GM19324 (cell line): ENCODE data around the gene ADAM11.

ENCODE experiments used
- ATAC-seq: cut with Tn5 transposase; IDR thresholded peaks from one replicate; pipeline ENCODE4 v1.9.1; 2021; ENCODE audit warnings: mild to moderate bottlenecking, moderate library complexity; ENCODE audit not compliant: unreplicated experiment, low FRiP score

ADAM11 gene

DNA sequence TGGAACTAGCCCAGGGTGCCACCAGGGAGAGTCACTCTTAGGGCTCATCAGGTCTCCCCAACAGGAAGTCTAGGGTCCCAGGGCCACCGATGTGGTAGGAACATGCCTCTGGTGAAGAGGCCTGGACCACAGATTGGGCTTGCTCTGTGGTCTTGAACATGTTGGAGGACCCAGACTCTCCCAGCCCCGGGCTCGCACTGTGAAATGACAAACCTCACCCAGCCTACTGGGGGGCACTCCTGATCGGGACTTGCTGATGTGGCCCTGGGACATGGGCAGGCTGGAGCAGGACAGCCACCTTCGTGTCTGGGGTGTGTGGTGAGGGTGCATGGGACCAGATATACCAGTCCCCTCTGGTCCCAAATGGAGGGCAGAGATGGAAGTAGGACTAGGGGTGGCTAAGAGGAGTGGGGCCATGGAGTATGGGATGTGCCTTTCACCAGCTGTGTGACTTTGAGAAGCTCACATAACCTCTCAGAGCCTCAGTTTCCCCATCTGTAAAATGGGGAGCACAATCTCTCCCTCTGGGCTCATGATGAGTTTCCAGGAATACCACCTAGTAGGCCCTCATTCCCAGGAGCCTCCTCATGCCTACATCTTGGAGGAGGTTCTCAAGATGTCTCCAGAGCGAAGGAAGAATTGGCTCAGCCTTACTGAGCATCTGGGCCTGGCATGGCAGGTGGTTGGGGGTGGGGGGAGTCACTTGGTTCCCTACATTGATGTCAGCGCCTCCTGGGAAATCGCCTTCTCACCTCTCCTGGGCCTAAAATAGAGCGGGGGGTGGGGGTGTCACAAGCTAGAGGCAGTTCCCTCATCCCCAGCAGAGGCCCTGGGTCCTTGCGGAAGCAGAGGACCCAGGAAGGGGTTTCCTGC is 1.5 kb upstream of the ADAM11 start:
- ATAC-seq, result no peak

DNA sequence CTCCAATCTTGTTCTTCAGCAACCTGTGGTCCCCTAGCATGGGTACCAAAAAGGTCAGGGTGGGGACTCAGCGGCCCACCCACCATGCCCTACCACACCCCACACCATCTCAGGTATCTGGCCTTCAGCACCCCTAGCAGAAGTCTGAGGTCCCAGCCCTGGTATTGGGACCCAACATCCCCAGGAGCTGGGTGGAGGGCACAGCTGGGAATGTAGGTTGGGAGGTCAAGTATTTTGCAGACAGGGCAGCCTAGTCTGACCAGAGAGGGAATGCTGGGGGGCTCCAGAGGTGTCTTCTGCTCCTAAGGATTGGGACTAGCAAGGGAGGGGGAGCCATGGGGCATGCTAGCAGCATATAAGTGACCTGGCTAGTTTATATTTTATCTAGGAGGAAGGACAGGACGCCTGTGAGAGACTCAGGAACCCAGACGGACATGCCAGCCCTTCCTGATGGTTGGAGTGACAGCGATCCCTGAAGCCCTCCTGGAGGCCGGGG is 822 bp upstream of the ADAM11 start:
- no peak for ATAC-seq

DNA sequence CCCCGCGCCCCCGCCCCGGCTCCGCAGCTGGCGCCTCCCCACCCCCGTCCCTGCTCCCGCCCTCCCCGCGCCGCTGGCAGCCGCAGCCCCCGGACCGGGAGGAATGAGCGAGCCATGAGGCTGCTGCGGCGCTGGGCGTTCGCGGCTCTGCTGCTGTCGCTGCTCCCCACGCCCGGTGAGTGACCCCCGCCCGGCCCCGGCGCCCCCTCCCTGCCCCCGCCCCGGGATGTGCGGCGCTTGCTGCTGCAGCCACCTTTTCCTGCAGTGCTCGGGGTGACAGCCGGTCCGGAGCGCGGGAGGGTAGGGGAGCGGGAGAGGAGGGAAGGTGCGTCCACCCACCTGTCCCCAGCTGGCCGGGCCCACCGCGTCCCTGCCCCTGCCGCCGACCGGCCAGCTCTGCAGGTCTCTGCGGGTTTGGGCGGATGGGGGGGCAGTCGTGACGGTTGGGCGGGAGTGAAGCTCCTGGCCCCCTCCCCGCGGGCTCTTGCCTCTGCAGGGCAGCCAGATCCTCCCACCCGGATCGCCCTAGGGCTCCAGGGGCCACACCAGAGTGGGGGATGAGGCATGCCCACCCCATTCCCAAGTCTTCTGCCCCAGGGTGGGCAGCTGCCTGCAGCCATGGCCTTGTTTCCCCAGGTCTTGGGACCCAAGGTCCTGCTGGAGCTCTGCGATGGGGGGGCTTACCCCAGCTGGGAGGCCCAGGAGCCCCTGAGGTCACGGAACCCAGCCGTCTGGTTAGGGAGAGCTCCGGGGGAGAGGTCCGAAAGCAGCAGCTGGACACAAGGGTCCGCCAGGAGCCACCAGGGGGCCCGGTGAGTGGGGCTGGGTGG is 513 bp downstream of the ADAM11 start:
- no peak for ATAC-seq

DNA sequence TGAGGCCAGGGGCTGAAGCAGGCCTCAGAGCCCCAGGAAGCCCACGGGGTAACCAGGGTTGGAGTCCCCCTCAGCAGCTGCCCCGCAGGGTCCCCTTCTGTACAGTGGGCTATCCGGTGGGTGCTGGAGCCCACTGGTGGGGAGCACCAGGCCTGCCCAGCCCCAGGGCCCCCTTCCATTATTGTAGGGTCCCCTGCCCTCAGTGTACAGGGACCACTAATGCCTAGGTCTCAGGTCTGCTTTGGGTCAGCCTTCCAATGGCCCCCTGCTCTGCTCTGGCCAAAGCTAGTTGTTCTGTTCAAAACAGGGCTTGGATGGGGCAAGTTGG is 1.1 kb downstream of the ADAM11 start:
- ATAC-seq, result no peak

DNA sequence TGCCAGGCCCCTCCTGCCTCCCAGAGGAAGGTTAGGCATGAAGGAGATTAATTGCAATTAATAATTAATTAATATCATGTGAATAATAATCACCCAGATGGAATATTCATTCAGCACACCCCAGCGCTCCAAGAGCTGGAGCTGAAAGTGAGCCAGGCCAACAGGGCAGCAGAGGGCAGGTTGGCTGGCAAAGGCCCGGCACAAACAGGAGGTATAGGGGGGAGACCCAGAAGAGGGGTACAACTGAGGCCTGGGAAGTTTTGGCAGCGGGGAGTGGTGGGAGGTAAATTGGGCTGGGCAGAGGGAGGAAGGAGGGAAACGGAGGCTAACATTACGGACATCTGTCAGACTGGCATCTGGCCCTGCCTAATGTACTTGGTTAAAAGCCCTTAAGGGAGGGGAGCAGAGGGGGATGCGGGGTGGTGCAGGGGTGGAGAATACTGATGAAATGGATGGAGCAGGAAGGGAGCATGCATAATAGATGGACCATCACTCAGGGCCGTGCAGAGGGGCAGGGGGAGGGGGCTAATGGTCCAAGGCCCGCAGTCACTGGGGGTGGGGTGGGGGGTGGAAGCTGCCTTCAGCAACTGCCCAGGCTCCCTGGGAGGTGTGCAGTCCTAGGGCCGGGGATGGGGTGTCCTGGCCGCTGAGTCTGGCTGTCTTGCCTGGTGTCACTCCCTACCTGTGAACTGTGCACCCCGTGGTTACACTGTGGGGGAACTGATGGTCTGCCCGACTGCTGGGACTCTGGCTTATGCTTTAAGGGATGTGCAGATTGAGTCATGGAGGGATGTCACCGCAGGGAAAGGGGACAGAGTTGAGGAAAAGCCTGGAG is 1.9 kb downstream of the ADAM11 start:
- no peak for ATAC-seq

DNA sequence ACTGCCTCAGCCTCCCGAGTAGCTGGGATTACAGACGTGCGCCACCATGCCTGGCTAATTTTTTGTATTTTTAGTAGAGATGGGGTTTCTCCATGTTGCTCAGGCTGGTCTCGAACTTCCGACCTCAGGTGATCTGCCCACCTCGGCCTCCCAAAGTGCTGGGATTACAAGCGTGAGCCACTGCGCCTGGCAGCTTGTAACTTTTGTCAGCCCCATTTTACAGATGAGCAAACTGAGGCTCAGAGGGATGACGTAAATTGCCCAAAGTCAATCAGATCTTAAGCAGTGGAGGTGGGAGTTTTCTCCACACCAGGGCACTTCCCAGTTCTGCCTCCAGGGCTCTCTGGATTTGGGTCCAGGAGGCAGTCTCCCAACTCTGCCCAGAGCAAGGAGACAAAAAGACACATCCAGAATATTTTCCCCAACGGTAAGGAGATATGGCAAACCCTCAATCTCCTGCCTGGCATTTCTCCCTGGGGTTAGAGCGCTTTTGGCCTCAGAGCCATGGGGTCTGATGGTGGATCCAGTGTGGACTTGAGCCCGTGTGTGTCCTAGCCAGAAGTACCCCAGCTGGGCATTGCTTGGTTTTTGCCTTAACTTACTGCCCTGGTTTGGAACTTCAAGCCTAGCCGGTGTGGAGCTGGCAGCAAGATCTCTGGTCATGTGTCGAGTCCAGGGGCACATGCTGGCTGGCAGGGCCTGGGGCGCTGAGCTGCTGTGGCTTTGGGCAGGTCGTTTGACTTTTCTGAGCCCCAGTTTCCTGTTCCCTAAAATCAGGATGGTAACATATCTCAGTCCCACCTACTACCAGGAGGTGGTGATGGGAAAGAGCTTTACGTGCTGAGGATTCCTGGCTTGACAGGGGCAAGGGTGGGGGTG is 3.4 kb downstream of the ADAM11 start:
- ATAC-seq, result no peak

DNA sequence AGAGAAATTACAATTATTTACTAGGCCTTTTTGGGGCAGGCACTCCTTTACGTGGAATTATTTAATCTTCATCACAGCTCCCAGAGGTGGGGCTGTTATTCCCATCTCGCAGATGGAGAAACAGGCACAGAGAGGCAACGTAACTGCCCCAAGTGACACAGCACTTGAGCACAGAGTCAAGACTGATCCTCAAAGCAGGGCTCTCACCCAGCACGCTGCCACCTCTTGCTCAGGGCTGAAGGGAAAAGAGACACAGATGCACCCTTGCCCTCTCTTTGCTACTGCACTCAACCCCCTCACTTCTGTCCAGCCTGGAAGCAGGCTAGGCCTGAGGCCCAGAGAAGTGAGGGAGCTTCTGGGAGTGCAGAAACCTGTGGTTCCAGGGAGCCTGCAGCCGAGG is 4.4 kb downstream of the ADAM11 start:
- no peak for ATAC-seq

DNA sequence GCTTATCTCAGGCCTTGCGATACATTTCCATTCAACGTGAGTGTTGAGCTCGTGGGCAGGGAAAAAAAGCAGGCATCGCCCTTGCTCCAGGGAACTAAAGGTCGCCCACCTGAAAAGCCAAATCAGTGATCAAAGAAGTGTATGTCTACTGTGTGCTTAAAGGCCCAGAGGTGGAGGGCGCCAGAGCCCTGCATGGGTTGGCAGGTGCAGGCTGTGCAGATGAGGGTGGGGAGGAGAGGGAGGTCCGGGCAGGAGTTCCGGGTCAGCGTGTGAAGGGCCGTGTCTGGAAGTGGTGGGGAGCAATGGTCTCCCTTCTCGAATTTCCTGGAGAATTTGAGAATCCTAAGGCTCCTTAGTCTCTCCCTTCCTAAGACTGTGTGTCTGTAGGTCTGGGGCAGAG is 7.2 kb downstream of the ADAM11 start:
- ATAC-seq, result no peak

DNA sequence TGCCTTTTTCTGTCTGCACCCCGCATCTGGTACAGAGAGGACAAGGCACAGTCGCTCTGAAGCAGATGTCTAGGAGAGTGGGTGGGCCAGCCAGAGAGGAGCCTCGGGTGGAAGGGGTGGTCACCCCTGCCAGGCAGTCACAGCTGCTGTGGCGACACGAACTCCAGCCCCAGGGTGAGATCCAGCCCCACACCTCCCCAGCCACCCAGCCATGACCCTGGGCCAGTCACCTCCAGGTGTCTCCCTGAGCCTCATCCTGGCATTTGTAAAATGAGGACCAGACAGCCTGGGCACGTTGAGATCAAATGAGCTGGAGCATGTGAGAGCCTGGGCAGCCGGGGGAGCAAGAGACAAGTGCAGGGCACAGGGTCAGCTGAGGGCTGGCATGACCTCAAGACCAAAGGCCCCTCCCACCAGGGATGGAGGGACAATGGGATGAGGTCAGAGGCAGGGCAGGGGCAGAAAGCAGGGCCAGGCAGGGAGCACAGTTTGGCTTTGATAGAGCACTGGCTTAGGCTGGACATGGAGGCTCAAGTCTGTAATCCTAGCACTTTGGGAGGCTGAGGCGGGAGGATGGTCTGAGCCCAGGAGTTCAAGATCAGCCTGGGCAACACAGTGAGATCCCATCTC is 7.7 kb downstream of the ADAM11 start:
- ATAC-seq, result no peak

DNA sequence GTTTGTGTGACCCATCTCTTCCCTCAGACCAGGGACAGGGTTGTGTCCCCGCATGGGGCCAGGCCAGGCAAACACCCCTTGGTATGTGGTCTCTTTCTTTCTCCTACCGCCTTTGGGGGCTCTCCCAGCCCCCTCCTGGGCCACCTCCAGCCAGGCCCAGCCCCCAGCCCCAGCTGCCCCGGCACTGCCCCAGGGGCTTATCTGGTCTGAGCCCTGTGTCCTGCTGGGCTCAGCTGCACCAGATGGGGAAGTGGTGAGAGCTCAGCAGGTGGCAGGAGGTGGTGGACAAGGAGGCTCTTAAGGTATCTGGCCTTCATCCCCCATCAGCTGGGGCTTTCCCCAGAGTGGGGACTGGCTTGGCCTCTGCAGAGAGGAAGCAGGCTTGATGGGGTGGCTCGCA is 8.7 kb downstream of the ADAM11 start:
- no peak for ATAC-seq

DNA sequence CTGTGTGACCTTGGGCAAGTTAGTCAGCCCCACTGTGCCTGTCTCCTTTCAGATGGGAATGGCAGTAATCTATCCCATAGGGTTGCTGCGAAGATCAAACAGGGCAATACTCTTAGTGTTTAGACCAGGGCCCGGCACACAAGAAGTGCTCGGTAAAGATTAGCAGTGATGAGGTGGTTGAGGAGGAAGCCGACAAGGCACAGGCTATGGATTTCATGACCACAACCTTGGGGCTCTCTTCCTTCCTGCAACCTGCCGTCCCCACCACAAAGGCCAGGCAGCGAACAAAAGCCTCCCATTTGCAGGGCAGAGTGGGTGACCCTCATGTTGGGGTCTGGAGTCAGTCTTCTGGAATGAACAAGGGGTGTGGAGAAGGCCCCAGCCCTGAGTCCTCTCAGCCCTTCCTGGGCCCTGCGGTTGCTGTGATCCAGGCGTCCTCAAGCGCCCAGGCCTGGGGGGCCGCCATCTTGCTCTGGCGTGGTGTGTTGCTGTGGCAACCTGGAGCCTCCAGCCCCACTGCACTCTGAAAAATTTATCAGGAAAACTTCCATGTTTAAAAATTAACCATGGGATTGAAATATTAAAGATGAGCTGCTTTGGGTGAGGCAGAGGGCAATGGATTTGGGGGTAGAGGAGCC is 9.8 kb downstream of the ADAM11 start:
- ATAC-seq, result no peak

DNA sequence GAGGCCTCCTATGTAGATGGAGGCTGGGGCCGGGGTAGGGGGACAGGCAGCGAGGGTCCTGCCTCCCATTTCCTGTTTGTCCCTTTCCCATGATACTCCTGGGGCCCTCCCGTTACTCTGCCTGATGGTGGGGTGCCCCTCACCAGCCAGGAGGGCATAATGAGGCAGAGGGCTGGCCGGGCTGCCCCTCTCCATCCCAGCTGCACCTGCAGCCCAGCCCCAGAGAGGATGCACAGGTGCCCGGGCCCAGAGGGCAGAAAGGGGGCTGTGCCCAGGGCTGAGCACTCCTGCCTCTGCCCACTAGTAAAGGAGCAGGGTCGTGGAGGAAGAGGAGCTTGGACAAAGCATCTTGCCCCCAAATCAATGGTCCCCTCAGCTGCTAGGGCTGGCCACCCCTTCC is 10.4 kb downstream of the ADAM11 start:
- no peak for ATAC-seq

DNA sequence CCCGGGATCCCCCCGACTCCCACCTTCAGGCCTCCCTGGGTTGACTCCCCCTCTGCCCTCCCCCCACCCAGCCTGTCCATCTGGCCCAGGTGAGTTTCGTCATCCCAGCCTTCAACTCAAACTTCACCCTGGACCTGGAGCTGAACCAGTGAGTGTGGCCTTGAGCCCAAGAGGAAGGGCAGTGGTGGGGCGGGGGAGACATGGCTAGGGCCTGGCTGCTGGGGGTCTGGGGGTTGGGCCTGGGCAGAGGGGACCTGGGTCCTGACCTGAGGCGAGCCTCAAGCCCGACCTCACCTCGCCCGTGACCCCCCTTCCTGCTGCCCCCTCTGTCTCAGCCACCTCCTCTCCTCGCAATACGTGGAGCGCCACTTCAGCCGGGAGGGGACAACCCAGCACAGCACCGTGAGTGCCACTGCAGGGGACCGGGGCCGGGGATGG is 10.9 kb downstream of the ADAM11 start:
- no peak for ATAC-seq

DNA sequence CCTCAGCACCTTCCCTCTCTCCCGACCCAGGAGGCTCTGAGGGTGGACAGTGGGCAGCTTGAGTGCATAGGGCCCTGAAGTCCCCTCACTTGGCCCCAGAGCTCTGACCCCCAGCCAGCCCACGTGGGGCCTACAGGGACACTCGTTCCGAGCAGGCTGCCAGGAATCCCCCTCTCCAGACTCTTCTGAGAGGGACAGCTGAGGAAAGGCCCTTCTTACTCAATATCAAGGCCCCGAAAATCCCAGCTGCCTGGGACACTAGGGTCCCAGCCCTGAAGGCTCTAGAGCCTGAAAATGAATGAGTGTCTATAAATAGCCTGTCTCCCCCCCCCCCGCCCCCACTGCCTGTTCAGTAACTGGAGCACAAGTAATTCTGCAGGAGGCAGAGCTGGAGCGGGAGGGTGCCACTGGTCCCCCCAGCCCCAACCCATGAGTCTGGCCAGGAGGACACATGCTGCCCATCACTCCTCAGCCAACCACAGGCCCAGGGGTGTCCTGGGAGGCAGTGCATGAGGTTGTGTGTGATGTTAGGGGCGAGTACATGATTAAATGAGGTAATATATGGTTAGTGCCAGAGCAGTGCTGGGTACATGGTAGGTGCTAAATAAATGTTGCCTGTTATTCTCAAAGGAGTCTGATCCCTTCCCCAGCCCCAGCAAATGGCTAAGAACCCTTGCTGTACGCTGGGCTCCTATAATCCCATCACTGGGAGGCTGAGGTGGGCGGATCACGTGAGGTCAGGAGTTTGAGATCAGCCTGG is 11.6 kb downstream of the ADAM11 start:
- no peak for ATAC-seq

DNA sequence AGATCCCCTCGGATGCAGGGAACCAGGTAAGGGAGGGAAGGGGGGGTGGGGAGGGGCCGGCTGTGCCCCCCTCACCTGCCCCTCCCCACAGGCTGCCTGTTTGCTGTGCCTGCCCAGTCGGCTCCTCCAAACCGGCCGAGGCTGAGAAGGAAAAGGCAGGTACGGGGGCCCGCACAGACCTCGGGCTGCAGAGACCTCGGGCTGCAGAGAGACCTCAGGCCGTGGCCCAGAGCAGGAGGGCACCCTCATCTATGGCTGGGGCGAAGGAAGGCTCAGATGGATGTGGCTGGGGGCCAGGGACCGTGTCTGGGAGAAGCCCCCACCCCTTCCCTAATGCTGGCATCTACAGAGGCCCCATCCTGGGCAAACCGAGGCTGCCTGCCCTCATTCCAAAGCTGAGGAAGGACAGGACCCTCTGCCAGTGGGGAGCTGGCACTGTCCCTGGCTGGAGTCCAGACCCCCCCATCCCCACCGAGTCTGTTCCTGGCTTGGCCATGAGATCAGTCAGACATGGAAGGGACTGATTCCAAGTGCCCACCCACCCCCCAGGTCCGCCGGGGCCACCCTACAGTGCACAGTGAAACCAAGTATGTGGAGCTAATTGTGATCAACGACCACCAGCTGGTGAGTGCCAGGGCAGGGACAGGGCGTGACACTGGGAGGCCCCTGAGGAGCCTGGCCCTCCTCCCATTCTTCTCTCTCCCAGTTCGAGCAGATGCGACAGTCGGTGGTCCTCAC is 13.7 kb downstream of the ADAM11 start:
- no peak for ATAC-seq

DNA sequence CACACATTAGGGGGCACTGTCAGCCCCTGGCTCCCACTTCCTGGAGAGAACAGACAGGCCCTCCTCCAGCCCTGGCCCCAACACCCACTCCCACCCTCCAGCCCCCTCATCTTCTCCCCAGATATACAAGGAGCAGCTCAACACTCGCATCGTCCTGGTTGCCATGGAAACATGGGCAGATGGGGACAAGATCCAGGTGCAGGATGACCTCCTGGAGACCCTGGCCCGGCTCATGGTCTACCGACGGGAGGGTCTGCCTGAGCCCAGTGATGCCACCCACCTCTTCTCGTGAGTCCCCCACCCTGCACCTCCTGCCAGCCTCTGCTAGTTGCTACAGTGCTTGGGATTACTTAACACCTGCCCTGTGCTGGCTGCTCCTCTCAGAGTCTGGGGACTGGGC is 14.4 kb downstream of the ADAM11 start:
- ATAC-seq, result no peak

DNA sequence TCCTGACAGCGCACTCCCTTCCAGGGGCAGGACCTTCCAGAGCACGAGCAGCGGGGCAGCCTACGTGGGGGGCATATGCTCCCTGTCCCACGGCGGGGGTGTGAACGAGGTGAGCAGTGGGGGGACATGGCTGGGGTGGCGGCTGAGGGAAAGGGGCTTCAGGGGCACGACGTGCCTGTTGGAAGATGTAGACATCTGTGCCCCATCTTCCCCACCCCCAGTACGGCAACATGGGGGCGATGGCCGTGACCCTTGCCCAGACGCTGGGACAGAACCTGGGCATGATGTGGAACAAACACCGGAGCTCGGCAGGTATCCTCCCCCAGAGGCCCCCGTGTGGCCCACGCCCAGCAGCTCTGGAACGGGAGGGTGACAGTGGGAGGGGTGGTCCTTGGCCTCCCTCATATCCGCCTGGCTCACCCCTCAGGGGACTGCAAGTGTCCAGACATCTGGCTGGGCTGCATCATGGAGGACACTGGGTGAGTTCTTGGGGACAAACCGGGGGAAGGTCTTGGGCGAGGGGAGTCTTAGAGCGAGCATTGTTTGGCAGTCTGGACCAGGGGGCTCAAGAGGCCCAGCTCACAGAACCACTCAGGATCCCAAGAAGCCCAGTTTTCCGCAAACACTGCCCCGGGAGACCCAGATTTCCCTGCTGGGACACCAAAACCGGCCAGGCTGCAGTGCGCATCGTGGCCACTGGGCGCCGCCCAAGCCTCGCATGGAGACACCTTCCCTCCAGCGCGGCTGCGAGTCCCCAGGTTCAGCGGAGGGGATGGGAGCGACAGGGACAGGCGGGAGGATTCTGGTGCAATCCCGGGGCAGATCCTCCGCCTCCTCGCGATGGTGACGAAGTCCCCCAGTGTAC is 15.7 kb downstream of the ADAM11 start:
- peak; percentile 22 for ATAC-seq
